GM12875 (cell line): ENCODE measurements around the gene SERINC2.
"Not testable (repeated sequence)": the region's sequence is repeated elsewhere in the genome, so short reads cannot be mapped to it uniquely, and the experiment has no call there.

Experiments
- H3K4me3 ChIP-seq: one replicate; pipeline ENCODE4 v1.5.1; 2011; ENCODE audit warnings: low read depth, low read length, control low read depth
- TF ChIP-seq, protein P1 (sequence below): IDR thresholded peaks from 2 replicates; pipeline ENCODE4 v1.5.1; 2011; ENCODE audit warnings: low read depth, mild to moderate bottlenecking, control low read depth, inconsistent platforms, low read length, moderate library complexity, borderline replicate concordance; ENCODE audit not compliant: insufficient read depth

Gene SERINC2

DNA sequence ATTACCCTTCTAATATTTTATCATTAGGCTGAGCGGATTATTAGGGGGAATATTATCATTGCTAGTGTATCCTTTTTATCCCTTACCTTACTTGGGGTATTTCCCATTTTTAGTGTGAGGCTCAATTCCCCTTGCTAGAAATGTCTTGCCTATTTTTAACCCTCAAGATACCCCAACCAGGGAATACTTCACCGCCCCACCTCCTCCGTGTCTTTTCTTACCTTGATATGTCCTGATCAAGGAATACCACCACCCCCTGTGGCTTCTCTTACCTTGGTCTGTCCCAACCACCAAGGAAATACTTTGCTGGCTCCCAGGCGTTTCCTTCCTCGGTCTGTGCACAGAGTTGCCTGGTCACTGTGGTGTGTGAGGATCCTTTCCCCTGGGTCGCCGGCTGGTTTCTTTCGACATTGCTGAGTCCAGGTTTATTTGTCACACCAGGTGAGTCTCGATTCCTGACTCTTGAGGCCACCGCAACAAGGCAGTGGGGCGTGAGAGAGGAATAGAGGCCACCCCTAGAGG is 57.8 kb downstream of the SERINC2 start:
- TF ChIP-seq, protein P1, sequence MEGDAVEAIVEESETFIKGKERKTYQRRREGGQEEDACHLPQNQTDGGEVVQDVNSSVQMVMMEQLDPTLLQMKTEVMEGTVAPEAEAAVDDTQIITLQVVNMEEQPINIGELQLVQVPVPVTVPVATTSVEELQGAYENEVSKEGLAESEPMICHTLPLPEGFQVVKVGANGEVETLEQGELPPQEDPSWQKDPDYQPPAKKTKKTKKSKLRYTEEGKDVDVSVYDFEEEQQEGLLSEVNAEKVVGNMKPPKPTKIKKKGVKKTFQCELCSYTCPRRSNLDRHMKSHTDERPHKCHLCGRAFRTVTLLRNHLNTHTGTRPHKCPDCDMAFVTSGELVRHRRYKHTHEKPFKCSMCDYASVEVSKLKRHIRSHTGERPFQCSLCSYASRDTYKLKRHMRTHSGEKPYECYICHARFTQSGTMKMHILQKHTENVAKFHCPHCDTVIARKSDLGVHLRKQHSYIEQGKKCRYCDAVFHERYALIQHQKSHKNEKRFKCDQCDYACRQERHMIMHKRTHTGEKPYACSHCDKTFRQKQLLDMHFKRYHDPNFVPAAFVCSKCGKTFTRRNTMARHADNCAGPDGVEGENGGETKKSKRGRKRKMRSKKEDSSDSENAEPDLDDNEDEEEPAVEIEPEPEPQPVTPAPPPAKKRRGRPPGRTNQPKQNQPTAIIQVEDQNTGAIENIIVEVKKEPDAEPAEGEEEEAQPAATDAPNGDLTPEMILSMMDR, result no peak
- no peak overlapping the region for H3K4me3 ChIP-seq

DNA sequence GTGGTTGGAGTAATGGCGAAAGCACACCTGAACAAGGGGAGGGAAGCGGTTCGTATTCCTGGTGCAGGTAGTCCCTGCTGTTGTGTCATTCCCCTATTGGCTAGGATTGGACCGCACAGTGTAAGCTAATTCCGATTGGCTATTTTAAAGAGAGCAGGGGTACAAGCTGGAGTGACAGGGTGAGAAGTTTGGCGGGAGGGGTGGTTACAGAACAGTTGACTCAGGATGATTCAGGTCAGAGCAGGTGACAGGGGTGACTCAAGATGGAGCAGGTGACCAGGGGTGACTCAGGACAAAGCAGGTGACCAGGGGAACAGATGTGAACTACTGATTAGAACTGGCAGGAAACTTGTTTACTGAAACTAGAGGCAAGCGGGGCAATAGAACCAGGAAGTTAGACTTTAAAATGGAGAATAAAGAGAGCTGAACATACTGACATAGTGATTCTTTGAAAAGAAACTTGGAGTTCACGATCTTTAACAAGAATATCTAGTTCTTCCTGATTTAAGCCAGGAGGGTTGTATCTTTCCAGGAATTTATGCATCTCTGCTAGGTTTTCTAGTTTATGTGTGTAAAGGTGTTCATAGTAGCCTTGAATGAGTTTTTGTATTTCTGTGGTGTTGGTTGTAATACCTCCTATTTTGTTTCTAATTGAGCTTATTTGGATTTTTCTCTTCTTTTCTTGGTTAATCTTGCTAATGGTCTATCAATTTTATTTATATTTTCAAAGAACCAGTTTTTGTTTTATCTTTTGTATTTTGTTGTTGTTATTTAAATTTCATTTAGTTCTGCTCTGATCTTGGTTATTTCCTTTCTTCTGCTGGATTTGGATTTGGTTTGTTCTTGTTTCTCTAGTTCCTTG is 58.7 kb downstream of the SERINC2 start:
- not testable (repeated sequence) for H3K4me3 ChIP-seq

DNA sequence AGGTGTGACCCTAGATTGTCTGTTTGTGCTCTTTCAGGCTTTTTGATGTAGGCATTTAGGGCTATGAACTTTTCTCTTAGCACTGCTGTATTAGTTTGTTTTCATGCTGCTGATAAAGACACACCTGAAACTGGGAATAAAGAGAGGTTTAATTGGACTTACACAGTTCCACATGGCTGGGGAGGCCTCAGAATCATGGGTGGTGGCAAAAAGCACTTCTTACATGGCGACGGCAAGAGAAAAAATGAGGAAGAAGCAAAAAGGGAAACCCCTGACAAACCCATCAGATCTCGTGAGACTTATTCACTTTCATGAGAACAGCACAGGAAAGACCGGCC is 59.3 kb downstream of the SERINC2 start:
- not testable (repeated sequence) for H3K4me3 ChIP-seq

DNA sequence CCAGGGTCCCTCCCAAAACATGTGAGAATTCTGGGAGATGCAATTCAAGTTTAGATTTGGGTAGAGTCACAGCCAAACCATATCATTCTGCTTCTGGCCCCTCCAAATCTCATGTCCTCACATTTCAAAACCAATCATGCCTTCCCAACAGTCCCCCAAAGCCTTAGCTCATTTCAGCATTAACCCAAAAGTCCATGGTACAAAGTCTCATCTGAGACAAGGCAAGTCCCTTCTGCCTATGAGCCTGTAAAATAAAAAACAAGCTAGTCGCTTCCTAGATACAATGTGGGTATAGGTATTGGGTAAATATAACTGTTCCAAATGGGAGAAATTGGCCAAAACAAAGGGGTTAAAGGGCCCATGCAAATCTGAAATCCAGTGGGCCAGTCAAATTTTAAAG is 59.7 kb downstream of the SERINC2 start:
- H3K4me3 ChIP-seq, result not testable (repeated sequence)

GRCh38 chr1:31473508-31473907 is 60.5 kb downstream of the SERINC2 start:
- not testable (repeated sequence) for H3K4me3 ChIP-seq

GRCh38 chr1:31474567-31474966 is 61.6 kb downstream of the SERINC2 start:
- H3K4me3 ChIP-seq, result not testable (repeated sequence)

- no peak overlapping the region for H3K4me3 ChIP-seq
- TF ChIP-seq, protein P1, result no peak
Observed at GRCh38 chr1:31476891-31477846, 64.2 kb downstream of the SERINC2 start.

DNA sequence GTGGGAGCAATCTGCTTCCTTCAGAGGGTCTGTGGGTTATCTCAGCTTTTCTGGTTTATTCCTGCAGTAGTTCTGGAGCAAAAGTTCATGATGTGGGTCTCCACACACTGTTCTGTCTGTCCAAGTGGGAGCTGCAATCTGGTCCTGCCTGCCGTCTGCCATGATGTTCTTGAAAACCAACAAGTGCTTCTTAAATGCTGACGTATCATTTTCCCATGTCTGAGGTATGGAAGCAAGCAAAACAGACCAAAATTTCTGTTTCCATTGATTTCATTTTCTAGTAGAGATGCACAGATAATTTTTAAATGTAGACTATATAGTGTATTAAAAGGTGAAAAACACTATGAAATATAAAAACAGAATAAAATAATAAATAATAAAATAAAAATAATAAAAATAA is 65.2 kb downstream of the SERINC2 start:
- H3K4me3 ChIP-seq, result no peak overlapping the region
- TF ChIP-seq, protein P1, result no peak

GRCh38 chr1:31479811-31480210 is 66.8 kb downstream of the SERINC2 start:
- TF ChIP-seq, protein P1, result no peak

GRCh38 chr1:31480426-31480825 is 67.4 kb downstream of the SERINC2 start:
- not testable (repeated sequence) for H3K4me3 ChIP-seq

More at GRCh38 chr1:31479811-31480210, 66.8 kb downstream of the SERINC2 start:
- no peak overlapping the region for H3K4me3 ChIP-seq
